NCI-H748 (cell line): ENCODE measurements around the gene DLL1.

Experiments
- DNase-seq: peaks from one replicate; lab custom pipeline; 2025; ENCODE audit not compliant: unreplicated experiment; lab: John Stamatoyannopoulos, UW

The DLL1 gene

GRCh38 chr6:170283212-170284081, 7.4 kb downstream of the DLL1 start:
- DNase-seq: no peak

- DNase-seq: no peak
Measured at GRCh38 chr6:170282512-170283158, 8.2 kb downstream of the DLL1 start.

GRCh38 chr6:170281331-170282292, 9.3 kb downstream of the DLL1 start:
- DNase-seq: peak; percentile 38

GRCh38 chr6:170280689-170281045, 10.2 kb downstream of the DLL1 start:
- no peak for DNase-seq

GRCh38 chr6:170279977-170280688, 10.7 kb downstream of the DLL1 start:
- peak; percentile 98 for DNase-seq

- DNase-seq: no peak
Measured at GRCh38 chr6:170279426-170279825, 11.5 kb downstream of the DLL1 start.

- no peak for DNase-seq
Measured at GRCh38 chr6:170278743-170279094, 12.2 kb downstream of the DLL1 start.

- no peak for DNase-seq
Measured at GRCh38 chr6:170277893-170278742, 12.8 kb downstream of the DLL1 start.

GRCh38 chr6:170276369-170277057, 14.4 kb downstream of the DLL1 start:
- no peak for DNase-seq

GRCh38 chr6:170274713-170275560, 15.9 kb downstream of the DLL1 start:
- DNase-seq: no peak

GRCh38 chr6:170273681-170274080, 17.2 kb downstream of the DLL1 start:
- no peak for DNase-seq

- no peak for DNase-seq
Measured at GRCh38 chr6:170273191-170273590, 17.7 kb downstream of the DLL1 start.

GRCh38 chr6:170272341-170273065, 18.4 kb downstream of the DLL1 start:
- DNase-seq: no peak

- no peak for DNase-seq
Measured at GRCh38 chr6:170271771-170272314, 19.0 kb downstream of the DLL1 start.

GRCh38 chr6:170270984-170271593, 19.8 kb downstream of the DLL1 start:
- DNase-seq: no peak

GRCh38 chr6:170269846-170270541, 20.9 kb downstream of the DLL1 start:
- peak; percentile 71 for DNase-seq
